WTC11 (cell line): ENCODE measurements around the gene PLCG1. TPM values are rescaled to one million over a fixed set of nuclear protein-coding genes. Genes with fewer than 3 reads are reported as not detected.

Source experiments
- ATAC-seq: fragments of 200-7000 bp; cut with Tn5 transposase; 2 replicates; pipeline ENCODE4 v1.10.0; 2021; ENCODE audit warnings: mild to moderate bottlenecking, moderate library complexity
- CTCF ChIA-PET: fragments of 300-600 bp; sonication (Branson Sonifier 250); formaldehyde crosslinking; loops from one replicate; lab custom pipeline; 2021; ENCODE audit warnings: antibody characterized with exemption; lab: Charles Lee
- POLR2A ChIA-PET: fragments of 350-600 bp; sonication (Branson Sonifier 250); formaldehyde crosslinking; loops from one replicate; lab custom pipeline; 2021; ENCODE audit warnings: antibody characterized with exemption; lab: Charles Lee
- DNase-seq: peaks from one replicate; pipeline ENCODE4 v3.0.0; 2021; ENCODE audit warnings: low spot score
- H3K27ac Mint-ChIP-seq: 2 replicates; pipeline ENCODE4 v1.8.0; 2021; ENCODE audit warnings: mixed read lengths
- H3K27me3 Mint-ChIP-seq: 2 replicates; pipeline ENCODE4 v1.8.0; 2021; ENCODE audit warnings: low read depth, mild to moderate bottlenecking, moderate library complexity, mixed read lengths
- H3K36me3 Mint-ChIP-seq: 2 replicates; pipeline ENCODE4 v1.8.0; 2021; ENCODE audit warnings: mixed read lengths
- H3K4me1 Mint-ChIP-seq: 2 replicates; pipeline ENCODE4 v1.8.0; 2022; ENCODE audit warnings: mixed read lengths
- H3K4me3 Mint-ChIP-seq: 2 replicates; pipeline ENCODE4 v1.8.0; 2021; ENCODE audit warnings: mild to moderate bottlenecking, moderate library complexity, mixed read lengths
- H3K9me3 Mint-ChIP-seq: 2 replicates; pipeline ENCODE4 v1.8.0; 2021; ENCODE audit warnings: mixed read lengths
- CREB1 ChIP-seq: sonication (generic); formaldehyde crosslinking; IDR thresholded peaks from 2 replicates; pipeline ENCODE4 v1.8.0; 2023; ENCODE audit warnings: mild to moderate bottlenecking, missing genetic modification reagents
- FOXK1 ChIP-seq: sonication (generic); formaldehyde crosslinking; IDR thresholded peaks from 2 replicates; pipeline ENCODE4 v1.8.0; 2022; ENCODE audit warnings: mild to moderate bottlenecking, moderate library complexity, missing genetic modification reagents
- FOXP1 ChIP-seq: sonication (generic); formaldehyde crosslinking; IDR thresholded peaks from 2 replicates; pipeline ENCODE4 v1.8.0; 2022; ENCODE audit warnings: missing genetic modification reagents, mild to moderate bottlenecking, moderate library complexity, borderline replicate concordance
- GABPB1 ChIP-seq: sonication (generic); formaldehyde crosslinking; IDR thresholded peaks from 2 replicates; pipeline ENCODE4 v1.8.1; 2023; ENCODE audit warnings: mild to moderate bottlenecking, missing genetic modification reagents
- GRHL2 ChIP-seq: fragments of 250-450 bp; sonication (Bioruptor Pico); IDR thresholded peaks from 2 replicates; pipeline ENCODE4 v1.8.0; 2022; ENCODE audit warnings: mild to moderate bottlenecking, moderate library complexity; ENCODE audit not compliant: insufficient replicate concordance, severe bottlenecking
- GTF2I ChIP-seq: fragments of 250-450 bp; sonication (Bioruptor Pico); conservative IDR thresholded peaks from 2 replicates; pipeline ENCODE4 v1.4.0; 2021; ENCODE audit warnings: mild to moderate bottlenecking
- JAZF1 ChIP-seq: fragments of 250-450 bp; sonication (Bioruptor Pico); IDR thresholded peaks from 2 replicates; pipeline ENCODE4 v1.9.0; 2021; ENCODE audit warnings: moderate library complexity, mild to moderate bottlenecking, inconsistent platforms
- OVOL2 ChIP-seq: fragments of 250-450 bp; sonication (Bioruptor Pico); IDR thresholded peaks from 2 replicates; pipeline ENCODE4 v1.9.0; 2021; ENCODE audit warnings: mild to moderate bottlenecking, borderline replicate concordance
- TCF7 ChIP-seq: sonication (generic); formaldehyde crosslinking; IDR thresholded peaks from 2 replicates; pipeline ENCODE4 v1.8.0; 2022; ENCODE audit warnings: mild to moderate bottlenecking, low read depth, missing genetic modification reagents, moderate library complexity
- TEAD1 ChIP-seq: sonication (generic); formaldehyde crosslinking; IDR thresholded peaks from 2 replicates; pipeline ENCODE4 v1.8.0; 2022; ENCODE audit warnings: mild to moderate bottlenecking, missing genetic modification reagents
- ZNF219 ChIP-seq: sonication (generic); formaldehyde crosslinking; IDR thresholded peaks from 2 replicates; pipeline ENCODE4 v1.8.0; 2023; ENCODE audit warnings: missing genetic modification reagents, mild to moderate bottlenecking, borderline replicate concordance
- ZNF263 ChIP-seq: sonication (generic); formaldehyde crosslinking; IDR thresholded peaks from 2 replicates; pipeline ENCODE4 v1.8.1; 2022; ENCODE audit warnings: low read depth, mild to moderate bottlenecking, moderate library complexity, missing genetic modification reagents
- ZNF671 ChIP-seq: fragments of 250-450 bp; sonication (Bioruptor Pico); IDR thresholded peaks from 2 replicates; pipeline ENCODE4 v1.8.0; 2021; ENCODE audit warnings: mild to moderate bottlenecking
- total RNA-seq: library from RNA; stranded (reverse); gene quantifications from 3 replicates; pipeline ENCODE4 v1.2.3, GENCODE V29; 2021
- TF ChIP-seq, protein P1 (sequence below): sonication (generic); formaldehyde crosslinking; IDR thresholded peaks from 2 replicates; pipeline ENCODE4 v1.8.1; 2022; ENCODE audit warnings: low read depth, mild to moderate bottlenecking, moderate library complexity, missing genetic modification reagents, borderline replicate concordance
- TF ChIP-seq, protein P2 (sequence below): sonication (generic); formaldehyde crosslinking; IDR thresholded peaks from 2 replicates; pipeline ENCODE4 v1.8.1; 2023; ENCODE audit warnings: mild to moderate bottlenecking, missing genetic modification reagents, borderline replicate concordance
- TF ChIP-seq, protein P3 (sequence below): sonication (generic); formaldehyde crosslinking; IDR thresholded peaks from 2 replicates; pipeline ENCODE4 v1.8.1; 2023; ENCODE audit warnings: mild to moderate bottlenecking, missing genetic modification reagents
- TF ChIP-seq, protein P4 (sequence below): sonication (generic); formaldehyde crosslinking; IDR thresholded peaks from 2 replicates; pipeline ENCODE4 v1.8.0; 2023; ENCODE audit warnings: missing genetic modification reagents, mild to moderate bottlenecking, borderline replicate concordance
- TF ChIP-seq, protein P5 (sequence below): fragments of 250-450 bp; sonication (Bioruptor Pico); IDR thresholded peaks from 2 replicates; pipeline ENCODE4 v1.9.0; 2021; ENCODE audit warnings: mild to moderate bottlenecking

The PLCG1 gene
- total RNA-seq, 1 experiment from 2014 or later, result 201 TPM

DNA sequence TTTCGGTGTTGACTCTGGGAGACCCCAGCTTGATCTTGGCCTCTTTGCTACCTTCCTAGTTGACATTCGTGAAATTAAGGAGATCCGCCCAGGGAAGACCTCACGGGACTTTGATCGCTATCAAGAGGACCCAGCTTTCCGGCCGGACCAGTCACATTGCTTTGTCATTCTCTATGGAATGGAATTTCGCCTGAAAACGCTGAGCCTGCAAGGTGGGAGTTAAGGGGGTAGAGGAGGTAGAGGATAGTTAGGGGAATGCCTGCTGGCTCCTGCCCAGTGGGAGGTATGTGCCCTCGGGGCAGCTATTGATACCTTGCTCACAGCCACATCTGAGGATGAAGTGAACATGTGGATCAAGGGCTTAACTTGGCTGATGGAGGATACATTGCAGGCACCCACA lies 22.2 kb downstream of the PLCG1 start (continued):
- TF ChIP-seq JAZF1 (CRISPR knock-in tag), result no peak
- TF ChIP-seq, protein P1, sequence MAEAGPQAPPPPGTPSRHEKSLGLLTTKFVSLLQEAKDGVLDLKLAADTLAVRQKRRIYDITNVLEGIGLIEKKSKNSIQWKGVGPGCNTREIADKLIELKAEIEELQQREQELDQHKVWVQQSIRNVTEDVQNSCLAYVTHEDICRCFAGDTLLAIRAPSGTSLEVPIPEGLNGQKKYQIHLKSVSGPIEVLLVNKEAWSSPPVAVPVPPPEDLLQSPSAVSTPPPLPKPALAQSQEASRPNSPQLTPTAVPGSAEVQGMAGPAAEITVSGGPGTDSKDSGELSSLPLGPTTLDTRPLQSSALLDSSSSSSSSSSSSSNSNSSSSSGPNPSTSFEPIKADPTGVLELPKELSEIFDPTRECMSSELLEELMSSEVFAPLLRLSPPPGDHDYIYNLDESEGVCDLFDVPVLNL (CRISPR knock-in tag), result no peak

DNA sequence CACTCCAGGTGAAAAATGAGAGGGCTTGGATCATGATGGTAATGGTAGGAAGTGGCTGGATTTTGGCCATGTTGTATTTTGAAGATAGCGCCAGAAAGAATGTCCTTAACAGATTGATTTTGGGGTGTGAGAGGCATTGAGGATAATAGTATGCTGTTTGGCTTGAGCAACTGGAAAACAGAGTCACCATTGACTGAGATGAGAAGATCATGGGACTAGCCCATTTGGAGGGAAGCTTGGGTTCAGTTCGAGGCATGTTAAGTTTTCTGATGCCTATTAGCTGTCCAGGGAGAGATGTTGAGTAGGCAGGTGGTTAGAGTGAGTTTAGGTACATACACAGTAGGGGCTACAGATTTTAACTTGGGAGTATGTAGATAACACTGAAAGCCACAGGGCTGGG lies 23.3 kb downstream of the PLCG1 start:
- Mint-ChIP-seq H3K9me3 (no peaks in the 10 kb centered on the region), H3K27ac (peak overlapping the region; percentile 9; the same call in 1 of the 2 replicates), H3K27me3 (no peaks in the 10 kb centered on the region), H3K4me1 (peaks cover 25% of the 10 kb centered on the region), H3K4me3 (no peak overlapping the region), H3K36me3 (peaks cover 54% of the 10 kb centered on the region)
- TF ChIP-seq ZNF671 (CRISPR knock-in tag) (no peak), GTF2I (CRISPR knock-in tag) (no peak), FOXP1 (CRISPR knock-in tag) (no peak), ZNF219 (no peak), ZNF263 (CRISPR knock-in tag) (no peak), CREB1 (no peak), FOXK1 (CRISPR knock-in tag) (no peak), TCF7 (CRISPR knock-in tag) (no peak), GABPB1 (CRISPR knock-in tag) (no peak), GRHL2 (no peak), OVOL2 (CRISPR knock-in tag) (no peak), TEAD1 (no peak)
- TF ChIP-seq, protein P2, sequence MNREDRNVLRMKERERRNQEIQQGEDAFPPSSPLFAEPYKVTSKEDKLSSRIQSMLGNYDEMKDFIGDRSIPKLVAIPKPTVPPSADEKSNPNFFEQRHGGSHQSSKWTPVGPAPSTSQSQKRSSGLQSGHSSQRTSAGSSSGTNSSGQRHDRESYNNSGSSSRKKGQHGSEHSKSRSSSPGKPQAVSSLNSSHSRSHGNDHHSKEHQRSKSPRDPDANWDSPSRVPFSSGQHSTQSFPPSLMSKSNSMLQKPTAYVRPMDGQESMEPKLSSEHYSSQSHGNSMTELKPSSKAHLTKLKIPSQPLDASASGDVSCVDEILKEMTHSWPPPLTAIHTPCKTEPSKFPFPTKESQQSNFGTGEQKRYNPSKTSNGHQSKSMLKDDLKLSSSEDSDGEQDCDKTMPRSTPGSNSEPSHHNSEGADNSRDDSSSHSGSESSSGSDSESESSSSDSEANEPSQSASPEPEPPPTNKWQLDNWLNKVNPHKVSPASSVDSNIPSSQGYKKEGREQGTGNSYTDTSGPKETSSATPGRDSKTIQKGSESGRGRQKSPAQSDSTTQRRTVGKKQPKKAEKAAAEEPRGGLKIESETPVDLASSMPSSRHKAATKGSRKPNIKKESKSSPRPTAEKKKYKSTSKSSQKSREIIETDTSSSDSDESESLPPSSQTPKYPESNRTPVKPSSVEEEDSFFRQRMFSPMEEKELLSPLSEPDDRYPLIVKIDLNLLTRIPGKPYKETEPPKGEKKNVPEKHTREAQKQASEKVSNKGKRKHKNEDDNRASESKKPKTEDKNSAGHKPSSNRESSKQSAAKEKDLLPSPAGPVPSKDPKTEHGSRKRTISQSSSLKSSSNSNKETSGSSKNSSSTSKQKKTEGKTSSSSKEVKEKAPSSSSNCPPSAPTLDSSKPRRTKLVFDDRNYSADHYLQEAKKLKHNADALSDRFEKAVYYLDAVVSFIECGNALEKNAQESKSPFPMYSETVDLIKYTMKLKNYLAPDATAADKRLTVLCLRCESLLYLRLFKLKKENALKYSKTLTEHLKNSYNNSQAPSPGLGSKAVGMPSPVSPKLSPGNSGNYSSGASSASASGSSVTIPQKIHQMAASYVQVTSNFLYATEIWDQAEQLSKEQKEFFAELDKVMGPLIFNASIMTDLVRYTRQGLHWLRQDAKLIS (CRISPR knock-in tag), result no peak
- TF ChIP-seq, protein P3, sequence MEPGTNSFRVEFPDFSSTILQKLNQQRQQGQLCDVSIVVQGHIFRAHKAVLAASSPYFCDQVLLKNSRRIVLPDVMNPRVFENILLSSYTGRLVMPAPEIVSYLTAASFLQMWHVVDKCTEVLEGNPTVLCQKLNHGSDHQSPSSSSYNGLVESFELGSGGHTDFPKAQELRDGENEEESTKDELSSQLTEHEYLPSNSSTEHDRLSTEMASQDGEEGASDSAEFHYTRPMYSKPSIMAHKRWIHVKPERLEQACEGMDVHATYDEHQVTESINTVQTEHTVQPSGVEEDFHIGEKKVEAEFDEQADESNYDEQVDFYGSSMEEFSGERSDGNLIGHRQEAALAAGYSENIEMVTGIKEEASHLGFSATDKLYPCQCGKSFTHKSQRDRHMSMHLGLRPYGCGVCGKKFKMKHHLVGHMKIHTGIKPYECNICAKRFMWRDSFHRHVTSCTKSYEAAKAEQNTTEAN (CRISPR knock-in tag), result no peak
- TF ChIP-seq, protein P4, sequence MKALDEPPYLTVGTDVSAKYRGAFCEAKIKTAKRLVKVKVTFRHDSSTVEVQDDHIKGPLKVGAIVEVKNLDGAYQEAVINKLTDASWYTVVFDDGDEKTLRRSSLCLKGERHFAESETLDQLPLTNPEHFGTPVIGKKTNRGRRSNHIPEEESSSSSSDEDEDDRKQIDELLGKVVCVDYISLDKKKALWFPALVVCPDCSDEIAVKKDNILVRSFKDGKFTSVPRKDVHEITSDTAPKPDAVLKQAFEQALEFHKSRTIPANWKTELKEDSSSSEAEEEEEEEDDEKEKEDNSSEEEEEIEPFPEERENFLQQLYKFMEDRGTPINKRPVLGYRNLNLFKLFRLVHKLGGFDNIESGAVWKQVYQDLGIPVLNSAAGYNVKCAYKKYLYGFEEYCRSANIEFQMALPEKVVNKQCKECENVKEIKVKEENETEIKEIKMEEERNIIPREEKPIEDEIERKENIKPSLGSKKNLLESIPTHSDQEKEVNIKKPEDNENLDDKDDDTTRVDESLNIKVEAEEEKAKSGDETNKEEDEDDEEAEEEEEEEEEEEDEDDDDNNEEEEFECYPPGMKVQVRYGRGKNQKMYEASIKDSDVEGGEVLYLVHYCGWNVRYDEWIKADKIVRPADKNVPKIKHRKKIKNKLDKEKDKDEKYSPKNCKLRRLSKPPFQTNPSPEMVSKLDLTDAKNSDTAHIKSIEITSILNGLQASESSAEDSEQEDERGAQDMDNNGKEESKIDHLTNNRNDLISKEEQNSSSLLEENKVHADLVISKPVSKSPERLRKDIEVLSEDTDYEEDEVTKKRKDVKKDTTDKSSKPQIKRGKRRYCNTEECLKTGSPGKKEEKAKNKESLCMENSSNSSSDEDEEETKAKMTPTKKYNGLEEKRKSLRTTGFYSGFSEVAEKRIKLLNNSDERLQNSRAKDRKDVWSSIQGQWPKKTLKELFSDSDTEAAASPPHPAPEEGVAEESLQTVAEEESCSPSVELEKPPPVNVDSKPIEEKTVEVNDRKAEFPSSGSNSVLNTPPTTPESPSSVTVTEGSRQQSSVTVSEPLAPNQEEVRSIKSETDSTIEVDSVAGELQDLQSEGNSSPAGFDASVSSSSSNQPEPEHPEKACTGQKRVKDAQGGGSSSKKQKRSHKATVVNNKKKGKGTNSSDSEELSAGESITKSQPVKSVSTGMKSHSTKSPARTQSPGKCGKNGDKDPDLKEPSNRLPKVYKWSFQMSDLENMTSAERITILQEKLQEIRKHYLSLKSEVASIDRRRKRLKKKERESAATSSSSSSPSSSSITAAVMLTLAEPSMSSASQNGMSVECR (CRISPR knock-in tag), result no peak
- TF ChIP-seq, protein P5, sequence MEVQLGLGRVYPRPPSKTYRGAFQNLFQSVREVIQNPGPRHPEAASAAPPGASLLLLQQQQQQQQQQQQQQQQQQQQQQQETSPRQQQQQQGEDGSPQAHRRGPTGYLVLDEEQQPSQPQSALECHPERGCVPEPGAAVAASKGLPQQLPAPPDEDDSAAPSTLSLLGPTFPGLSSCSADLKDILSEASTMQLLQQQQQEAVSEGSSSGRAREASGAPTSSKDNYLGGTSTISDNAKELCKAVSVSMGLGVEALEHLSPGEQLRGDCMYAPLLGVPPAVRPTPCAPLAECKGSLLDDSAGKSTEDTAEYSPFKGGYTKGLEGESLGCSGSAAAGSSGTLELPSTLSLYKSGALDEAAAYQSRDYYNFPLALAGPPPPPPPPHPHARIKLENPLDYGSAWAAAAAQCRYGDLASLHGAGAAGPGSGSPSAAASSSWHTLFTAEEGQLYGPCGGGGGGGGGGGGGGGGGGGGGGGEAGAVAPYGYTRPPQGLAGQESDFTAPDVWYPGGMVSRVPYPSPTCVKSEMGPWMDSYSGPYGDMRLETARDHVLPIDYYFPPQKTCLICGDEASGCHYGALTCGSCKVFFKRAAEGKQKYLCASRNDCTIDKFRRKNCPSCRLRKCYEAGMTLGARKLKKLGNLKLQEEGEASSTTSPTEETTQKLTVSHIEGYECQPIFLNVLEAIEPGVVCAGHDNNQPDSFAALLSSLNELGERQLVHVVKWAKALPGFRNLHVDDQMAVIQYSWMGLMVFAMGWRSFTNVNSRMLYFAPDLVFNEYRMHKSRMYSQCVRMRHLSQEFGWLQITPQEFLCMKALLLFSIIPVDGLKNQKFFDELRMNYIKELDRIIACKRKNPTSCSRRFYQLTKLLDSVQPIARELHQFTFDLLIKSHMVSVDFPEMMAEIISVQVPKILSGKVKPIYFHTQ (CRISPR knock-in tag), result no peak
- ATAC-seq (no peak), DNase-seq (no peak)
- ChIA-PET POLR2A (no interaction called here), CTCF (interaction anchor here (1.2 to 2.1 kb wide), 2 partner anchors 12 to 25 kb away, joined by 4 to 8 read pairs; no protein-coding TSS in a partner anchor)
